HTERT RPE-1 (cell line): ENCODE data around the gene SYNDIG1.

ENCODE experiments used
- in situ Hi-C: fragments of 300-500 bp; cut with MboI; formaldehyde crosslinking; loops from 4 replicates; pipeline ENCODE4 v1.14.3; 2020; ENCODE audit warnings: low sequenced_read_pairs

Gene SYNDIG1

GRCh38 chr20:24651171-24651975 is 181.9 kb downstream of the SYNDIG1 start:
- in situ Hi-C loops: no loop called here

- in situ Hi-C loops: no loop called here
Observed at GRCh38 chr20:24651976-24652345, 182.5 kb downstream of the SYNDIG1 start.

GRCh38 chr20:24653306-24653705 is 183.9 kb downstream of the SYNDIG1 start:
- in situ Hi-C loops: no loop called here

- in situ Hi-C loops: no loop called here
Observed at GRCh38 chr20:24654425-24654824, 185.0 kb downstream of the SYNDIG1 start.

GRCh38 chr20:24656391-24656790 is 187.0 kb downstream of the SYNDIG1 start:
- in situ Hi-C loops: no loop called here

GRCh38 chr20:24657196-24657595 is 187.8 kb downstream of the SYNDIG1 start:
- in situ Hi-C loops: no loop called here

GRCh38 chr20:24657878-24658620 is 188.6 kb downstream of the SYNDIG1 start:
- in situ Hi-C loops: no loop called here

- in situ Hi-C loops: no loop called here
Observed at GRCh38 chr20:24658920-24659660, 189.7 kb downstream of the SYNDIG1 start.

- in situ Hi-C loops: no loop called here
Observed at GRCh38 chr20:24659835-24660234, 190.4 kb downstream of the SYNDIG1 start.

GRCh38 chr20:24660651-24661050 is 191.2 kb downstream of the SYNDIG1 start:
- in situ Hi-C loops: no loop called here

- in situ Hi-C loops: no loop called here
Observed at GRCh38 chr20:24661255-24661654, 191.8 kb downstream of the SYNDIG1 start.

- in situ Hi-C loops: no loop called here
Observed at GRCh38 chr20:24662322-24662721, 192.9 kb downstream of the SYNDIG1 start.

GRCh38 chr20:24662752-24663365 is 193.4 kb downstream of the SYNDIG1 start:
- in situ Hi-C loops: no loop called here

- in situ Hi-C loops: no loop called here
Observed at GRCh38 chr20:24663496-24663895, 194.1 kb downstream of the SYNDIG1 start.

- in situ Hi-C loops: no loop called here
Observed at GRCh38 chr20:24664266-24664986, 195.0 kb downstream of the SYNDIG1 start.

- in situ Hi-C loops: no loop called here
Observed at GRCh38 chr20:24665196-24665595, 195.8 kb downstream of the SYNDIG1 start.

- in situ Hi-C loops: no loop called here
Observed at GRCh38 chr20:24665741-24666191, 196.3 kb downstream of the SYNDIG1 start.

GRCh38 chr20:24667689-24668383 is 198.4 kb downstream of the SYNDIG1 start:
- in situ Hi-C loops: no loop called here

- in situ Hi-C loops: no loop called here
Observed at GRCh38 chr20:24668384-24668702, 198.9 kb downstream of the SYNDIG1 start.

- in situ Hi-C loops: no loop called here
Observed at GRCh38 chr20:24668791-24669190, 199.4 kb downstream of the SYNDIG1 start.
